Caco-2 (cell line): ENCODE results near the gene IL6ST. TPM values are rescaled to one million over a fixed set of nuclear protein-coding genes. Genes with fewer than 3 reads are reported as not detected.

Experiments used
- BruUV-seq: library from RNA; stranded (reverse); fragments of 400-500 nt; replicated peaks from 2 replicates; lab custom pipeline; 2021; lab: Mats Ljungman, UMichigan
- CTCF ChIA-PET: fragments of 300-600 bp; sonication (Branson Sonifier 250); formaldehyde crosslinking; loops from one replicate; lab custom pipeline; 2022; ENCODE audit warnings: antibody characterized with exemption; lab: Charles Lee
- POLR2A ChIA-PET: fragments of 300-600 bp; sonication (Branson Sonifier 250); formaldehyde crosslinking; loops from one replicate; lab custom pipeline; 2022; ENCODE audit warnings: antibody characterized with exemption; lab: Charles Lee
- DNase-seq, 2 experiments: peaks; one replicate each; pipeline versions ENCODE4 v3.0.0 to v3.0.0-alpha.2; 2020 to 2022
- H3K27me3 ChIP-seq: replicated peaks from 2 replicates; pipeline ENCODE4 v1.6.0; 2011; ENCODE audit warnings: low read length; ENCODE audit not compliant: control insufficient read depth, insufficient read depth
- H3K36me3 ChIP-seq: 2 replicates; pipeline ENCODE4 v1.5.1; 2011; ENCODE audit warnings: low read length; ENCODE audit not compliant: control insufficient read depth, insufficient read depth
- H3K4me1 ChIP-seq: fragments of 250-450 bp; sonication (Bioruptor Pico); 2 replicates; pipeline ENCODE4 v1.5.1; 2020; ENCODE audit warnings: mild to moderate bottlenecking
- H3K4me3 ChIP-seq: 2 replicates; pipeline ENCODE4 v1.5.1; 2011; ENCODE audit warnings: low read depth, mild to moderate bottlenecking, control low read depth, low read length
- H3K9me3 ChIP-seq: fragments of 250-450 bp; sonication (Bioruptor Pico); 2 replicates; pipeline ENCODE4 v1.5.1; 2020; ENCODE audit warnings: mild to moderate bottlenecking, moderate library complexity
- H3K27ac Mint-ChIP-seq: one replicate; pipeline ENCODE4 v1.8.0; 2022; ENCODE audit warnings: mixed read lengths; ENCODE audit not compliant: unreplicated experiment
- H3K27me3 Mint-ChIP-seq: one replicate; pipeline ENCODE4 v1.8.0; 2022; ENCODE audit warnings: mixed read lengths; ENCODE audit not compliant: insufficient read depth, unreplicated experiment
- H3K36me3 Mint-ChIP-seq: one replicate; pipeline ENCODE4 v1.8.0; 2022; ENCODE audit warnings: mild to moderate bottlenecking, mixed read lengths; ENCODE audit not compliant: insufficient read depth, unreplicated experiment
- H3K4me1 Mint-ChIP-seq: one replicate; pipeline ENCODE4 v1.8.0; 2022; ENCODE audit warnings: low read depth, mixed read lengths; ENCODE audit not compliant: unreplicated experiment
- H3K4me3 Mint-ChIP-seq: one replicate; pipeline ENCODE4 v1.8.0; 2022; ENCODE audit warnings: mild to moderate bottlenecking, moderate library complexity, mixed read lengths; ENCODE audit not compliant: unreplicated experiment
- H3K9me3 Mint-ChIP-seq: one replicate; pipeline ENCODE4 v1.8.0; 2022; ENCODE audit warnings: mixed read lengths; ENCODE audit not compliant: unreplicated experiment
- CTCF ChIP-seq, 2 experiments: fragments of 200-600 bp in 1 of 2; IDR thresholded peaks; 1 replicate in 1 of 2; 2 replicates in 1 of 2; pipeline versions ENCODE4 v1.5.1 to v1.8.0; 2011 to 2022; ENCODE audit warnings: antibody characterized with exemption in 1 of 2, control low read depth in 1 of 2, inconsistent platforms in 1 of 2, low read depth in 1 of 2, low read length in 1 of 2, mild to moderate bottlenecking in 1 of 2, moderate library complexity in 1 of 2; ENCODE audit not compliant: insufficient read depth in 1 of 2, severe bottlenecking in 1 of 2, unreplicated experiment in 1 of 2
- intact Hi-C: fragments of 100-400 bp; cut with micrococcal nuclease; formaldehyde crosslinking; loops from one replicate; pipeline ENCODE4 v1.10.0; 2022; ENCODE audit not compliant: unreplicated experiment
- total RNA-seq: library from RNA; stranded (reverse); gene quantifications from 2 replicates; pipeline ENCODE4 v1.2.3, GENCODE V29; 2022

Gene IL6ST
- total RNA-seq, 1 experiment from 2014 or later: 278 TPM

GRCh38 chr5:55896238-55896637 is 98.5 kb downstream of the IL6ST start:
- TF ChIP-seq CTCF (IDR thresholded peaks at IDR 0.05; ENCODE audit: insufficient read depth in 1 of 2, low read depth in 1 of 2, low read length in 1 of 2, severe bottlenecking in 1 of 2, unreplicated experiment in 1 of 2): no peak
- no peak for DNase-seq
- ChIA-PET POLR2A (no interaction called here), CTCF (interaction anchor here (0.6 kb wide), 1 partner anchor 413 kb away, joined by 6 read pairs; no protein-coding TSS in a partner anchor)
- no peaks in the 10 kb centered on the region for H3K27me3 Mint-ChIP-seq
- BruUV-seq: no TSS peak
- Histone ChIP-seq H3K9me3 (no peaks in the 10 kb centered on the region; the same call in 1 of the 2 replicates), H3K4me3 (no peak overlapping the region), H3K36me3 (no peaks in the 10 kb centered on the region), H3K4me1 (no peaks in the 10 kb centered on the region; the same call in 1 of the 2 replicates), H3K27me3 (no peaks in the 10 kb centered on the region)
- no peaks in the 10 kb centered on the region for H3K9me3 Mint-ChIP-seq
- no peak overlapping the region for H3K4me3 Mint-ChIP-seq
- H3K4me1 Mint-ChIP-seq: peaks cover 14% of the 10 kb centered on the region
- H3K27ac Mint-ChIP-seq: no peak overlapping the region
- no peaks in the 10 kb centered on the region for H3K36me3 Mint-ChIP-seq
- intact Hi-C loops: no loop called here

GRCh38 chr5:55895346-55895745 is 99.4 kb downstream of the IL6ST start:
- Histone ChIP-seq H3K9me3 (no peaks in the 10 kb centered on the region; the same call in 1 of the 2 replicates), H3K36me3 (no peaks in the 10 kb centered on the region), H3K4me1 (no peaks in the 10 kb centered on the region; the same call in 1 of the 2 replicates), H3K27me3 (no peaks in the 10 kb centered on the region), H3K4me3 (no peak overlapping the region)
- no TSS peak for BruUV-seq
- Mint-ChIP-seq H3K27me3 (no peaks in the 10 kb centered on the region), H3K36me3 (no peaks in the 10 kb centered on the region), H3K4me3 (no peak overlapping the region), H3K9me3 (no peaks in the 10 kb centered on the region), H3K27ac (no peak overlapping the region), H3K4me1 (peaks cover 7% of the 10 kb centered on the region)
- no peak for TF ChIP-seq CTCF (IDR thresholded peaks at IDR 0.05; ENCODE audit: insufficient read depth in 1 of 2, low read depth in 1 of 2, low read length in 1 of 2, severe bottlenecking in 1 of 2, unreplicated experiment in 1 of 2)
- POLR2A ChIA-PET: no interaction called here
- no peak for DNase-seq
- intact Hi-C loops: no loop called here
- CTCF ChIA-PET: interaction anchor here (0.6 kb wide), 1 partner anchor 412 kb away, joined by 6 read pairs; no protein-coding TSS in a partner anchor

GRCh38 chr5:55894135-55894534 is 100.6 kb downstream of the IL6ST start:
- H3K4me3 Mint-ChIP-seq: no peak overlapping the region
- no peak overlapping the region for H3K27ac Mint-ChIP-seq
- intact Hi-C loops: no loop called here
- POLR2A ChIA-PET: no interaction called here
- H3K36me3 Mint-ChIP-seq: no peaks in the 10 kb centered on the region
- CTCF ChIA-PET: no interaction called here
- H3K9me3 Mint-ChIP-seq: no peaks in the 10 kb centered on the region
- Histone ChIP-seq H3K9me3 (no peaks in the 10 kb centered on the region; the same call in 1 of the 2 replicates), H3K4me1 (no peaks in the 10 kb centered on the region; the same call in 1 of the 2 replicates), H3K36me3 (no peaks in the 10 kb centered on the region), H3K27me3 (no peaks in the 10 kb centered on the region), H3K4me3 (no peak overlapping the region)
- H3K27me3 Mint-ChIP-seq: no peaks in the 10 kb centered on the region
- peaks cover 7% of the 10 kb centered on the region for H3K4me1 Mint-ChIP-seq
- DNase-seq: no peak
- BruUV-seq: no TSS peak
- TF ChIP-seq CTCF (IDR thresholded peaks at IDR 0.05; ENCODE audit: insufficient read depth in 1 of 2, low read depth in 1 of 2, low read length in 1 of 2, severe bottlenecking in 1 of 2, unreplicated experiment in 1 of 2): no peak
